Endothelial cell of umbilical vein (primary cell): ENCODE measurements around the gene POLR2L. TPM values are rescaled to one million over a fixed set of nuclear protein-coding genes. Genes with fewer than 3 reads are reported as not detected.

Experiments
- BruUV-seq: library from RNA; stranded (reverse); fragments of 400-500 nt; replicated peaks from 2 replicates; lab custom pipeline; 2021; lab: Mats Ljungman, UMichigan
- CTCF ChIA-PET: fragments of 300-600, 350-600 bp; sonication (Branson Sonifier 250); formaldehyde crosslinking; loops from one replicate; lab custom pipeline; 2021; ENCODE audit warnings: antibody characterized with exemption, inconsistent platforms; lab: Charles Lee
- POLR2A ChIA-PET: fragments of 300-600, 350-600 bp; sonication (Branson Sonifier 250); formaldehyde crosslinking; loops from one replicate; lab custom pipeline; 2021; ENCODE audit warnings: antibody characterized with exemption, inconsistent platforms; lab: Charles Lee
- DNase-seq: peaks from one replicate; pipeline ENCODE4 v3.0.0-alpha.2; 2011; ENCODE audit warnings: low read depth, low spot score
- FAIRE-seq: peaks from 2 replicates; lab custom pipeline; 2011; peaks lifted over from hg19 to GRCh38; lab: Jason Lieb, UNC
- H2AFZ ChIP-seq: 2 replicates; pipeline ENCODE4 v1.6.0; 2012; ENCODE audit warnings: low read depth, low read length, control low read depth, inconsistent platforms
- H3K27ac ChIP-seq: 2 replicates; pipeline ENCODE4 v1.5.1; 2011; ENCODE audit warnings: low read depth, mild to moderate bottlenecking, control low read depth, low read length, moderate library complexity; ENCODE audit not compliant: insufficient read depth
- H3K27me3 ChIP-seq, 2 experiments: 2 replicates each; pipeline versions ENCODE4 v1.6.0 to v1.6.1; 2011; ENCODE audit warnings: low read length in 2 of 2, mixed read lengths in 1 of 2; ENCODE audit not compliant: control insufficient read depth in 2 of 2, insufficient read depth in 2 of 2
- H3K36me3 ChIP-seq, 2 experiments: 2 replicates in 1 of 2; 3 replicates in 1 of 2; pipeline ENCODE4 v1.5.1; 2011; ENCODE audit warnings: low read length in 2 of 2, mild to moderate bottlenecking in 1 of 2, moderate library complexity in 1 of 2; ENCODE audit not compliant: control insufficient read depth in 2 of 2, insufficient read depth in 2 of 2; ENCODE audit errors: extremely low read depth in 1 of 2
- H3K4me1 ChIP-seq: 3 replicates; pipeline ENCODE4 v1.5.1; 2011; ENCODE audit warnings: mild to moderate bottlenecking, low read length; ENCODE audit not compliant: control insufficient read depth, insufficient read depth; ENCODE audit errors: extremely low read depth
- H3K4me2 ChIP-seq: 2 replicates; pipeline ENCODE4 v1.6.1; 2011; ENCODE audit warnings: low read length, control low read depth, mixed read lengths; ENCODE audit not compliant: insufficient read depth
- H3K4me3 ChIP-seq, 3 experiments: fragments of 200-600 bp in 1 of 3; sonication (generic), shearing (Covaris generic) in 1 of 3; replicated peaks in 1 of 3; 2 replicates each; pipeline ENCODE4 v1.5.1; 2011 to 2016; ENCODE audit warnings: control low read depth in 3 of 3, low read length in 3 of 3, mild to moderate bottlenecking in 2 of 3, inconsistent platforms in 1 of 3, low read depth in 1 of 3, moderate library complexity in 1 of 3; ENCODE audit not compliant: insufficient read depth in 1 of 3
- H3K79me2 ChIP-seq: 2 replicates; pipeline ENCODE4 v1.6.0; 2012; ENCODE audit warnings: low read length, inconsistent platforms; ENCODE audit not compliant: control insufficient read depth, insufficient read depth
- H3K9ac ChIP-seq: replicated peaks from 2 replicates; pipeline ENCODE3; 2011; ENCODE audit warnings: low read length, control low read depth; ENCODE audit not compliant: insufficient read depth; ENCODE audit errors: extremely low read depth
- H3K9me1 ChIP-seq: replicated peaks from 3 replicates; pipeline ENCODE4 v1.6.0; 2011; ENCODE audit warnings: mild to moderate bottlenecking, low read length; ENCODE audit not compliant: control insufficient read depth, insufficient read depth; ENCODE audit errors: extremely low read depth
- H3K9me3 ChIP-seq: replicated peaks from 2 replicates; pipeline ENCODE4 v1.5.1; 2012; ENCODE audit warnings: low read length, inconsistent platforms; ENCODE audit not compliant: control insufficient read depth, insufficient read depth
- H4K20me1 ChIP-seq: replicated peaks from 2 replicates; pipeline ENCODE3; 2011; ENCODE audit warnings: mild to moderate bottlenecking, low read length; ENCODE audit not compliant: control insufficient read depth, insufficient read depth; ENCODE audit errors: extremely low read depth
- EZH2 ChIP-seq: IDR thresholded peaks from 2 replicates; pipeline ENCODE4 v1.6.1; 2012; ENCODE audit warnings: borderline replicate concordance, low read depth, mild to moderate bottlenecking, moderate library complexity, low read length, inconsistent platforms; ENCODE audit not compliant: severe bottlenecking
- MYC ChIP-seq: IDR thresholded peaks from one replicate; pipeline ENCODE4 v1.6.1; 2011; ENCODE audit warnings: mild to moderate bottlenecking, low read depth, low read length
- POLR2A ChIP-seq: IDR thresholded peaks from 2 replicates; pipeline ENCODE4 v1.6.1; 2012; ENCODE audit warnings: low read depth, mild to moderate bottlenecking, control low read depth, low read length
- POLR2AphosphoS5 ChIP-seq: IDR thresholded peaks from 2 replicates; pipeline ENCODE4 v1.6.1; 2012; ENCODE audit warnings: low read depth, mild to moderate bottlenecking, control low read depth, low read length, moderate library complexity; ENCODE audit not compliant: insufficient read depth
- dilution Hi-C: fragments of 300-500 bp; cut with MboI; formaldehyde crosslinking; loops from one replicate; pipeline ENCODE4 v1.15.0; 2019; ENCODE audit warnings: low sequenced_read_pairs; ENCODE audit not compliant: extremely low pct_ligation_motif_present
- intact Hi-C: fragments of 100-400 bp; cut with micrococcal nuclease; formaldehyde crosslinking; loops from one replicate; pipeline ENCODE4 v1.10.0; 2022
- polyA plus RNA-seq, 4 experiments: library from polyadenylated mRNA; depleted of rRNA in 3 of 4; stranded (reverse) in 3 of 4; unstranded in 1 of 4; fragments of >200 nt; gene quantifications; 2 replicates each; pipeline versions ENCODE4 v1.2.1 to v1.2.3, GENCODE V29; 2011 to 2012; ENCODE audit warnings: missing spikeins in 1 of 4
- total RNA-seq: library from RNA; stranded (reverse); gene quantifications from 2 replicates; pipeline ENCODE4 v1.2.3, GENCODE V29; 2021

Gene POLR2L
- total and polyA plus RNA-seq, 2 donors (not counting 3 experiments of a cell fraction or from before 2014, with no cell fraction given) = 146 to 259 TPM

DNA sequence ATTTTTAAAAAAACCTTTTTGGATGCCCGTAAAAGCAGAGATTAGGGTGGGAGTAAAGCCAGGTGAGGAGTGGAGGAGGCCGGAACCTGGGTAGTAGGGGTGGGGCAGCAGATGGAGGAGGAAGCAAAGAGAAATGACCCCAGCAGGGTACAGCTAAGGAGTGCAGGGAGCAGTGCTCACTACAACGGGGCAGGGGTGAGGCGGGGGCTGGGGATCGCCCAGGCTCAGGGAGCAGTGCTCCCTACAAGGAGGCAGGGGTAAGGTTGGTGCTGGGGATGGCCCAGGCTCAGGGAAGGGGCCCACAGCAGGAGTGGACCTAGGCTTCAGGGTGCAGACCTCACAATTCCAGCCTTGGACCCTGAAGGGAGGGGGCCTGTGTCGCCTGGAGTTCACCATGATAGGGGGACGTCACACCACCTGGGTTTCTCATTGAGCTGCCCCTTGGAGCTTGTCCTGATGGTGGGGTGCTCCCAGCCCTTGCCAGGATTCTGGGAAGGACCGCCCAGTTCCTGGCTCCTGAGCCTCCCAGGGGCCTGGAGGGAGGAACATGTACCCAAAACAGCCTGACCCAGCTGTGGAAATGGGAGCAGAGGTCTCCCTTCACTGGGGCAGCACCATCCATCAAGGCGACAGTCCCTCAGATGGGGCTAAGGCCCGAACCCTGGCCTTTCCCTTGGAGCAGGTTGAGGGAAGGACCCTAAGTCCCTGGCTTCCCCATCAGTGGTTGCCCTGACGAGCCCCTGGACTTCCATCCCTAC, 26.5 kb downstream of the POLR2L start:
- no peak overlapping the region for H3K4me2 ChIP-seq
- no peak for FAIRE-seq
- H3K9me1 ChIP-seq = no peaks in the 10 kb centered on the region
- H3K36me3 ChIP-seq = peaks cover 5 to 25% of the 10 kb centered on the region in 2 experiments
- dilution Hi-C loops = no loop called here
- H3K9me3 ChIP-seq = no peaks in the 10 kb centered on the region
- no peak for DNase-seq
- peak; percentile 17 for TF ChIP-seq POLR2A
- no peak for TF ChIP-seq MYC
- H3K4me3 ChIP-seq = no peak overlapping the region
- H3K27ac ChIP-seq = no peak overlapping the region
- no peak overlapping the region for H3K9ac ChIP-seq
- H4K20me1 ChIP-seq = no peaks in the 10 kb centered on the region
- H3K79me2 ChIP-seq = peaks cover 27% of the 10 kb centered on the region
- H3K4me1 ChIP-seq = peaks cover 23% of the 10 kb centered on the region
- ChIA-PET POLR2A (no interaction called here), CTCF (no interaction called here)
- no TSS peak for BruUV-seq
- no peaks in the 10 kb centered on the region for H3K27me3 ChIP-seq
- H2AFZ ChIP-seq = no peak overlapping the region
- intact Hi-C loops = no loop called here

DNA sequence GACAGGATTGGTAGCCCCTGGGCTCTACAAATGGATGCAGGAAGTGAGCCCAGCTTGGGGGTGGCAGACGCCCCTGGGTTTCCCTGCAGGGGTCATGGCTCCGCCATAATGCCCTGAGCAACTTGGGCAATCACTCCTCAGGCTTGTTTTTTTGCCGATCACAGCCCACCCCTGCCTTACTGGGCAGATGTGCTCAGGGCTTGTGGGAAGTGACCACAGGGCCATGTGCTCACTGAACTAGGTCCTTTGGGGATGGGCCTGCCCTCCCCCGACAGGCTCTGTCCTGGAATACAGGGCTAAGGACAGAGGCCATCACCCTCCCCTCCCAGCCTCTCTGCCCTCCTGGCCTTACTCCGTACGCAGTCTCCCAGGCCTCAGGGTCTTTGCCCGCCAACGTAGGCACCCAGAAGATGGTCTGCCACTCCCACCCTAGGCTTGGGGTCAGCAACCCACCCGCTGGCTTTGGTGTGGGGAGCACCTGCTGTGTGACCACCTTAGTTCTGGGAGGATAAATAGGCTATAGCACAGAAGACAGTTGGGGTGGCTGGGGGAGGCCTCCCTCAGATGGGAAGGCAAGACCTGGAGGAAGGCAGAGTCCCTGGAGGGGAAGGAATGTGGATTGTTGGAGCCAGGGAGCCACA, 28.8 kb downstream of the POLR2L start:
- DNase-seq = no peak
- no peaks in the 10 kb centered on the region for H3K27me3 ChIP-seq
- H4K20me1 ChIP-seq = no peaks in the 10 kb centered on the region
- TF ChIP-seq POLR2AphosphoS5 (peak; percentile 43), EZH2 (no peak)
- FAIRE-seq = no peak
- no peak overlapping the region for H3K4me3 ChIP-seq
- BruUV-seq = no TSS peak
- no peak overlapping the region for H3K4me2 ChIP-seq
- peaks cover 33% of the 10 kb centered on the region for H3K79me2 ChIP-seq
- no peaks in the 10 kb centered on the region for H3K9me1 ChIP-seq
- H3K9me3 ChIP-seq = no peaks in the 10 kb centered on the region
- H3K27ac ChIP-seq = no peak overlapping the region
- no peak overlapping the region for H3K9ac ChIP-seq
- intact Hi-C loops (no loop called here), dilution Hi-C loops (no loop called here)
- POLR2A ChIA-PET = no interaction called here
- H3K4me1 ChIP-seq = peaks cover 16% of the 10 kb centered on the region
- H2AFZ ChIP-seq = no peak overlapping the region
- peaks cover 5 to 25% of the 10 kb centered on the region in 2 experiments for H3K36me3 ChIP-seq
- CTCF ChIA-PET = no interaction called here
